ENCODE data around the gene STK11. TPM values are rescaled to one million over a fixed set of nuclear protein-coding genes. Genes with fewer than 3 reads are reported as not detected.

STK11 gene
- total RNA-seq, 1 donor from 2014 or later = 72.2 TPM

- DNase-seq (ENCODE audit: low spot score) = no peak
Observed at GRCh38 chr19:1224847-1225246, 19.3 kb downstream of the STK11 start.

DNA sequence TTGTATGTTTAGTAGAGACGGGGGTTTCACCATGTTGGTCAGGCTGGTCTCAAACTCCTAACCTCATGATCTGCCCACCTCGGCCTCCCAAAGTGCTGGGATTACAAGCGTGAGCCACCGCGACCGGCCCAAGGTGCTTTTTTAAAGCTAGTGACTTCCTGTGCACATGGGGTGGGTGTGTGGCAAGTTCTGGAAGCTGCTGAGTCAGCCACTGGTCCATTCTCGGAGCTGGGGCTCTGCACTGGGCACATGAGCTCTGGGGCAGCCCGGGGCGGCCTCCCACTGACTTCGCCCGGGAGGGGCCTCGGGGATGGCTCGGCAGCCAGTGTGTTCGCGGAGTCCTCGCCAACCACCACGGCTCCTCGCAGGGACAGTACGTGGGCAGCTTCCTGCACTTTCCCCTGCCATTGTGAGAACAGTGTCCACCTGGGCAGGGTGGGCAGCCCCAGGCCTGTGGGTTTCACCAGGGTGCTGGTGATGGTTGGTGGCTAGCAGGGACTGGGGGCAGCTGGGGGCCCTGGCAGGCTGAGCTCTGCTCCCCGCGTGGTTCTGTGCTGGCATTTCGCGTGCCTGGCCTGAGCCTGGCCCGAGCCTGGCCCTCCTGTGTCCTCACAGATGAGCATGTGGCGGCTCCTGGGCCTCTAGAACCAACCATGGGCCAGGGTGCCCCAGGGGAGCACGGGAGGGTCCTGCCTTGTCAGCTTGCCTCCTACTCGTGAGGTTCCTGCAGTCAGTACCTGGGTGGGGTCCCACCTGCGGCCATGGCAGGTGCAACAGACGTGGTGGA, 20.1 kb downstream of the STK11 start:
- no peak for DNase-seq (ENCODE audit: low spot score)

DNA sequence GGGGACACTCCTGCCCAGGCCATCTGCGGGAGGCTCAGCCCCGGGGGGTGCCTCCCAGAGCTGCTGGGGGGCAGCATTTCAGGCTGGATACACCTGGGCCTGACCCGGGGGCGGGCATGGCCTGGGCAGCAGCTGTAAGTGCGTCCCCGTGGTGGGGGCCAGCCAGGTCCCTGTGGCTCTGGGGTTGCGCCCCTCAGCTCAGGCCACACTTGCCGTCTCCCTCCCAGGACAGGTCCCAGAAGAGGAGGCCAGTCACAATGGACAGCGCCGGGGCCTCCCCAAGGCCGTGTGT, 20.6 kb downstream of the STK11 start:
- DNase-seq (ENCODE audit: low spot score) = no peak

DNA sequence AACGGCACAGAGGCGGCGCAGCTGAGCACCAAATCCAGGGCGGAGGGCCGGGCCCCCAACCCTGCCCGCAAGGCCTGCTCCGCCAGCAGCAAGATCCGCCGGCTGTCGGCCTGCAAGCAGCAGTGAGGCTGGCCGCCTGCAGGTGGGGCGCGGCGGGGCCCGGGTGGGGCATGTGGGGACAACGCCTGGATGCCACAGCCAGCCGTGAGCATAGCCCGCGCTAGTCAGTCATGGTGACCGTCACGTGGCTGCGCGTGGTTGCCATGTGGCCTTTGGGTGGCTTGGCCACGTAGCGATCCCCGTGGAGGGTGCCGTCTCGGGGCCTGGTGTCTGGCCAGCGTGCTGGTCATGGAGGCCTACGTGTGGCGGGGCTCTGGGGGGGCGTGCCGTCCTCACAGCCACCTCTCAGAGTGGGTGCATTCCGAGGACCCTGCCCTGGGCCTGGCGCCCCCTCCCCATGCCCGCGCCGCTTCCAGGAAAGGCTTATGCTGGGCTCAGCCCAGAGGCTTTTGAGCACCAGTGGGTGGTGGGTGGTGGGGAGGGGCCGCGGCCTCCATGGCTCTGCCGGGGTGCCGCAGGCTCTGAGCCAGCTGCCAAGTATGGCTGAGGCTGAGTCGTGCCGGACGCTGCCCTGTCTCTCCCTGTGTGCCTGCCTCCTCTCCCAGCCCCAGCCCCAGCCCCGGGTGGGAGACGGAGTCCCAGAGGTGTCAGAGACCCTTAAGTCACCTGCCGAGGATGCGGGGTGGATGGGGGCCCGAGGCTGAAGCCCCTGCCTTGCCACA, 21.1 kb downstream of the STK11 start:
- DNase-seq (ENCODE audit: low spot score) = no peak

- no peak for DNase-seq (ENCODE audit: low spot score)
Observed at GRCh38 chr19:1227304-1228054, 21.9 kb downstream of the STK11 start.

- DNase-seq (ENCODE audit: low spot score) = no peak
Observed at GRCh38 chr19:1228161-1228957, 22.8 kb downstream of the STK11 start.

DNA sequence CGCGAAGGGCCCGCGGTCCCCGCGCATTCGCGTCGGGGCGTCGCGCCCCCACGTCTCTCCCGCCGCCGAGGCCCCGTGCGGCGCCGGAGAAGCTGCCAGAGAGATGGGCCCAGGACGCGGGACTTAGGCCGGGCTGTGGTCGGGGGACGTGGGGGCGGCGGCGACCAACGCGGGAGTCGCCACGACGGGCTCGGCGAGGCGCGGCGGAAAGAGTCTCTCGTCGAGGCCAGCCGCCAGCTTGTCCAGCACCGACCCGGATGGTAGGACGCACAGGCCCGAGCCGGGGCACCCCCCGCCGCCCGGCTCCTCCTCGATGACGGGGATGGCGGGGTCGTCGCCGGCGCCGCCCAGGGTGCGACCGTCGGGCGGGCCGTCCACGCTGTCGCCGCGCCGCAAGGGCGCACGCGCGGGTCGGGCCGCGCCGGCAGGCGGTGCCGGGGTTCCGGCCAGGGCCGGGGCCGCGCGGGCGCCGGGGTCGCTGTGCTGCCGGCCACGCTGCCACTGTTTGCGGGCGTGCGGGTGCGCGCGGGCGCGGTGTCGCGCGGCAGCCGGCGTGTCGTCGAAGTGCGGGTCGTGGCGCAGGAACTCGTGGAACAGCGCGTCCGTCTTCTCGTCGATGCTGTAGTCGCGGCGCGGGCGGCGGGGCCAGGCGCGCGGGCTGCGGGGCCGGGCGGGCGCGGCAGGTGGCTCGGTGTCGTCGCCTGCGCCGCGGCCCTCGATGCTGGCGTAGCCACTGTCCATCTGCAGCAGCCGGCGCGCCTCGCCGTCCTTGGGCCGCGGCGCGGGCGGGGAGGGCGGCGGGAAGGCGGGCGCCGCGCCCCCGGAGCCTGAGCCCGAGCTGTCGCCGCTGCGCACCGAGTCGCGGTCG, 23.7 kb downstream of the STK11 start:
- DNase-seq (ENCODE audit: low spot score) = no peak

DNA sequence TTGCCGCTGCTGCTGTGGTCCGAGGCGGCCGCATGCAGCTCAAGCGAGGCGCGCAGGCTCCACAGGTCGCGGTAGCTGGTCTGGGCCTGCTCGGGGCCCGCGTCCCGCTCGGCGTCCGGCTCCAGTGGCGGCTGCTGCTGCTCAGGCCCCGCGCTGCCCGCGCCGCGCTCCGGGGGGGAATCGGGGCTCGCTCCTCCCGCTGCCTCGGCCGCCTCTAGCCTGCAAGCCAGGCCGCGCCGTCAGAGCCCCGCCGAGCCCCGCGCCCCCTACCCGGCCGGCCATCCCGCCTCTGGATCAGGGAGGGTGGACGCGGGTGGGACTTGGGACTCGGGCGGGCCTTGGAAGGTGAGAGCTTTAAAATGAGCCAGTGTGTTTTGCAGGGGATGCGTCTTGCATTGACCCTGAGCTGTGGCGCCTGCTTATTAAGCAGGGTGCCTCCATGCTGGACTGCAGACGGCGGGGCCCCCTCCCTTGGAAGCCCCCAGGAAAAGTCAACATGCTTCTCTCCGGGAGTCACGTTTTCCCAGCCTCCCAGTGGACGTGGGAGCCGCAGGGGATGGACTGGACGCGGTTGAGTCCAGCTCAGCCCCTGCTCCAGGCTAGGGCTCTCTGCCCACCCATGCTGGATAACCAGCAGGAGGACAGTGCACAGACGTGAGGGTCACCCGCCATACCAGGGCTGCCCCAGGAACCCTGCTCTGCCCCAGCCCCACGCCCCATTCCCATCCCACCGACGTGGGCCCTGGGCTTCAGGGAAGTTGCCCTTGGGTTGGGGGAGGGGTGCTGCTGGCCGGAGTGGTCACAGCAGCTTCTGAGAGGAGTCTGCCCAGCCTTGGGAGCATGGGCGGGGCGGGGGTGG, 24.6 kb downstream of the STK11 start:
- DNase-seq (ENCODE audit: low spot score) = no peak

GRCh38 chr19:1230783-1231489, 25.4 kb downstream of the STK11 start:
- DNase-seq (ENCODE audit: low spot score) = no peak

DNA sequence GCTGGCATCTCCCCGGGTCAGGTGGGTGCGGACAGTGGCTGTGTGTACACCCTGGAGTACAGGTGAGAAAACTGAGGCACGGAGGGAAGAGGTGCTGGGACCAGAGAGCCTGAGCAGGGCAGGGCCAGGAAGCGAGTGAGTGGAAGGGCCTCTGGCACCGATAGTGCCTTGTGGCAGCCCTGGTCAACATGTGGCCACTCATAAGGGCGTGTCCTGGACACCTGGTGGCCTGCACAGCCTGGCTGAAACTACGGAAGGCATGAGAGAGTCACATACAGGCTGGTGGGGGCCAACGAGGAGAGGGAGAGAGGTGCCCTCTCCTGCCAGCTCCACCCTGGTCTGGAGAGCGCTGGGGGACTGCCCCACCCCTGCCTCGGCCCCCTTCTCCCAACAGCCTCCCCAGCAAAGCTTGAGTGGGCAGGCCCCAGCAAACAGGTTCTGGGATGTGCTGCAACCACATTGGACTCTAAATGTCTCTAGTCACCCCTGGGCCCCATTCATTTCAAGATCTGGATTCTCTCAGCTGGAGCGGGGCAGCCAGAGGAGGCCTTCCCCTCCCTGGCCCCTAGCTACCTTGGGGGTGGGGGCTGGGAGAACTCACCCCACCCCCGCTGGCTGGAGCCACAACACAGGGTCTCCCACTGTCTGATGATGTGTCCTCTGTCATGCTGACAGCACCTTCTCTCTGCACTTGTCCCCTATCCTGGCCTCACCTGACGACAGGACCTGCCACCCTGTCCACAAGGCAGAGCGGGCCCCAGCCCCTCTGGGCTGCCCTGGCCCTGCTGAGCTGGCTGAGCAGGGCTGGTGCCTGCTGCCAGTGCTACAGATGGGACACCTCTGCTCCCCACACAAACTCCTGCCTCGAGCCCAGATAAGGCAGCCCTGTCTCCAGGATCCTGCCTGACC, 26.4 kb downstream of the STK11 start:
- DNase-seq (ENCODE audit: low spot score) = no peak

DNA sequence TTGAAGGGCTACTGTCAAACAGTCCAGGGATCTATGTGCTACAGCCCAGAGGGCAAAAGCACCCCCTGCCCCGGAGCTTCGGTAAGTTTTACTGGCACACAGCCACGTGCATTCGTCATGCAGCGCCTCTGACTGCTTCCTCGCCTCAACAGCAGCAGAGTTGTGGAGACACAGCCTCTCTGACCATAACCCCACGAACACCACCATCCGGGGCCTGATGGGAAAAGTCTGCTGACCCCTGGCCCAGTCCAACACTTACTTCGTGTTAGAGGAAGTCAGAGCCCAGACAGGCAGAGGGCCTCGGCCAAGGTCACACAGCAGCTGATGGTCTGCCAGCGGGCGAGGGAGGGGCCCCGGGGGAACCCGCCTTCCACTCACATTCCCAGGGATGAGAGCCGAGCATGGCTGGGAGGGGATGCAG, 27.1 kb downstream of the STK11 start:
- no peak for DNase-seq (ENCODE audit: low spot score)

- no peak for DNase-seq (ENCODE audit: low spot score)
Observed at GRCh38 chr19:1233115-1233667, 27.6 kb downstream of the STK11 start.

GRCh38 chr19:1234051-1234954, 28.7 kb downstream of the STK11 start:
- no peak for DNase-seq (ENCODE audit: low spot score)

DNA sequence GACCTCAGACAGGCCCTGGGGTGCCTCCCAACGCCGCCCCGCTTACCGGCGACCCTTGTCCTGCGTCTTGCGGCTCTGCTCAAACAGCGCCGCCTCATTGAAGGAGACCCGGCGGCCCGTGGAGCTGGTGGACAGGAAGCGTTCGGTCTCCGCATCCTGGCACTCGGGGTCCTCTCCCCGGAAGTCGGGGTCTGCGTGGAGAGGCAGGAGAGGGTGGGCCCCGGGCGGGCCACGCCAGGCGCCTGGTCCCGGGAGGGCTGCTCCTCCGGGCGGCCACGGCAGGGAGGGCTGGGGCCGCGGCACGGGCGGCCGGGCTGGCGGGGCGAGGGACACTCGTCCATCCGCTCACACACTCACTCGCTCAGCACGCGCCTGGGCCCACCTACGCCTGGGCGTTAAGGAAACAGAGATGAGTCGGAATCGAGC, 29.4 kb downstream of the STK11 start:
- DNase-seq (ENCODE audit: low spot score) = no peak

- DNase-seq (ENCODE audit: low spot score) = no peak
Observed at GRCh38 chr19:1235625-1236538, 30.3 kb downstream of the STK11 start.

GRCh38 chr19:1236576-1236975, 31.0 kb downstream of the STK11 start:
- DNase-seq (ENCODE audit: low spot score) = no peak

Measured in mucosa of gallbladder (tissue), 1 donor.